ENCODE measurements around the gene CALR. TPM values are rescaled to one million over a fixed set of nuclear protein-coding genes. Genes with fewer than 3 reads are reported as not detected.
"Not testable (repeated sequence)": the region's sequence is repeated elsewhere in the genome, so short reads cannot be mapped to it uniquely, and the experiment has no call there.

Gene CALR
- polyA plus RNA-seq, 1 donor = 723 TPM

DNA sequence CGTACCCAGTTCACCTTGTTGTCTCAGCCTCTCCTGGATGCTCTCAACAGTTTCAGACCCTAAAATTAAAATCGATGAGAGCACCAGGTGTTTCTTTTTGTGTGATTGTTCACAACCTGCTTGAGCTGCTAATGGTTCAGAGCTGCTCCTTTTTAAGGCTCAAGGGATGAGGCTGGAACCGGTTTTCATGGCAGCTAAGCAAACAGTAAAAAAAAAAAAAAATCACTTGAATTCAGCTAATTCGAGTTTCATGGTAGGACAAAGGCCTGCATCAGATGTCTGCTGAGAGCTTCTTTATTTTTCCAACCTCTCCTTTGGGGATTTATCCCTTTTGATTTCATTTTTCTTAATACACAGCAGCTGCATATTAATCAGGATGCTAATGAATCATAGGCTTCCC lies 25.8 kb upstream of the CALR start:
- Histone ChIP-seq H3K27ac (ENCODE audit: low read length) (peak overlapping the region; percentile 53), H3K27me3 (ENCODE audit: control insufficient read depth, insufficient read depth, low read length) (peaks cover 6% of the 10 kb centered on the region), H3K4me1 (ENCODE audit: control insufficient read depth, insufficient read depth, low read length) (peaks cover 7% of the 10 kb centered on the region), H3K36me3 (ENCODE audit: control insufficient read depth, insufficient read depth, low read length) (no peaks in the 10 kb centered on the region), H3K9me3 (ENCODE audit: control insufficient read depth, low read depth, low read length) (no peaks in the 10 kb centered on the region), H3K4me3 (ENCODE audit: low read length) (no peak overlapping the region)
- DNase-seq = no peak
- 60% methylated on average over 1 of the region's 4 CpGs for WGBS (ENCODE audit: insufficient coverage, low lambda C conversion rate)

DNA sequence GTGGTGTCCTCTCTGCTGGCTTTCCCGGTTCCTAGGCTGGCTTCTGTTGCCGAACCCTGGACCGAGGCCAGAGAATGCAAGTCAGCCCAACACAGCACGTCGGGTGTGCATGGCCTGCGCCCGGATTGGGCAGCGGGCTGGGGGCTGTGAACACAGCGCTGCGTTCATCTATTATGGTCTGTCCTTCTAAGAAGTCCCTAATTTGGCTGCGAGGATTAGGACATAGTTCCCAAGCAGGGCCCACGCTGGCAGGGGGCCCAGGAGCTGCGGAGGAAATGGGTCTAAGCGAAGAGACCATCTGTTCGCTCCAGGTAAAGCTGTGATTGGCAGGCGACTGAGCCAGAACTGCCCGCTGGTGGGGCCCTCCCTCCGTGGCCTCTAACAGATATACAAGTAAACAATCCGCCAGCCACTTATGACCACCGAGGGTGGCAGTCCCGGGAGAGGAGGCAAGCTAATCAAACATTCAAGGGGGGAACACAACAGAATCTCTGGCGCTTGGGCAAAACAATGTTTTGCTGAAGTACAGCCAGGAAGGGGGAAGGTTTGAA lies 25.3 kb upstream of the CALR start:
- H3K27me3 ChIP-seq (ENCODE audit: control insufficient read depth, insufficient read depth, low read length) = peaks cover 6% of the 10 kb centered on the region
- H3K36me3 ChIP-seq (ENCODE audit: control insufficient read depth, insufficient read depth, low read length) = no peaks in the 10 kb centered on the region
- H3K4me3 ChIP-seq (ENCODE audit: low read length) = no peak overlapping the region
- WGBS (ENCODE audit: insufficient coverage, low lambda C conversion rate) = no CpG with 5 or more reads among the region's 22 CpGs
- peak overlapping the region; percentile 53 for H3K27ac ChIP-seq (ENCODE audit: low read length)
- H3K9me3 ChIP-seq (ENCODE audit: control insufficient read depth, low read depth, low read length) = no peaks in the 10 kb centered on the region
- peak; percentile 63 to 67 for DNase-seq
- peaks cover 7% of the 10 kb centered on the region for H3K4me1 ChIP-seq (ENCODE audit: control insufficient read depth, insufficient read depth, low read length)

DNA sequence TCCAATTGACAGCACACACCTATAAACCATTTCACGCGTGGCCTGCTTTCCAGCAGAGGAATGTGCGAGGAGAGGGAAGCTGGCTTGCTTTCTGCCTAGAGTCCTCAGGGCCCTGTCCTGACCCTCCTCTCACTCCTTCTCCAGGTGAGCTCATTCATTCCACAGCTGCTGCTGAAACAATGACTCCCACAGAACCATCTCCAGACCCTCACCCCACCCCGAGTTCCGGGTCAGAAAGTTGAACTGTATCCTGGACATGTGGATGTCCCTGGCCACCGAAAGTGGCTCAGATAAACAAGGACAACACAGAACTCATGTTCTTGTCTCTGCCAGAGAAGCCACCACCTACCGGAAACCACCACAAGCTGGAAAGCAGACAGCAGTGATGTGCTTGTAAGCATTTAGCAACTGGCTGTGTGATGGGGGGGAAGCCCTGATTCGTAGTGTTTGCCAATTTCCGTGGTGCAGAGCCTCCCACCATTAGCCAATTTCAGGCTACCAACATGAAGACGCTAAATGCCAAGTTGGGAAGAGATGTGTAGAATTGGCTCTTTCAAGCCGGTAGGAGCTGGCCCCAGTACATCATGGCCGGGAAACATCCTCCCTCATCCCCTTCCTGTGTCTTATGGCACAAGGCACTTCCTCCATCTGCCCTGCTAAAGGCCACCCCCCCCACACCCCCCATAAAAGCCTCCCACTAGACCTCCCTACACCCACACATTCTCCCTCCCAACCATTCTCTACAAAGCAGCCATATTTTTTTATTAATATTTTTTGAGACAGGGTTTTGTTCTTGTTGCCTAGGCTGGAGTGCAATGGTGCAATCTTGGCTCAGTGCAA lies 24.3 kb upstream of the CALR start:
- peak in 1 of 2 donors; percentile 37 for DNase-seq
- Histone ChIP-seq H3K9me3 (ENCODE audit: control insufficient read depth, low read depth, low read length) (no peaks in the 10 kb centered on the region), H3K4me3 (ENCODE audit: low read length) (no peak overlapping the region), H3K4me1 (ENCODE audit: control insufficient read depth, insufficient read depth, low read length) (peaks cover 10% of the 10 kb centered on the region), H3K36me3 (ENCODE audit: control insufficient read depth, insufficient read depth, low read length) (no peaks in the 10 kb centered on the region), H3K27me3 (ENCODE audit: control insufficient read depth, insufficient read depth, low read length) (peaks cover 6% of the 10 kb centered on the region), H3K27ac (ENCODE audit: low read length) (peak overlapping the region; percentile 53)
- no CpG with 5 or more reads among the region's 12 CpGs for WGBS (ENCODE audit: insufficient coverage, low lambda C conversion rate)

DNA sequence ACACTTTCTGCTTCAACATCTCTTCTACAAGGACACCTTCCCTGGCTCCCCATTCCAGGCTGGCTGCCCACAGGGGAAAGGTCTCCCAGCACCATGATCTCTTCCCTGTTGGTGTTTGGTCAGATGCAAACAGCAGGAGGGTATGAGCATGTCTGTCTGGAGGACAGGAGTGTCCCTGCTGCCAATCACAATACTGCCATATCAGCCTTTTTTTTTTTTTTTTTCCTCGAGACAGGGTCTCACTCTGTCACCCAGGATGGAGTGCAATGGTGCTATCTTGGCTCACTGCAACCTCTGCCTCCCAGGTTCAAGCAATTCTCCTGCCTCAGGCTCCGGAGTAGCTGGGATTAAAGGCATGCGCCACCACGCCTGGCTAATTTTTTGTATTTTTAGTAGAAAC lies 22.5 kb upstream of the CALR start:
- not testable (repeated sequence) for H3K4me3 ChIP-seq (ENCODE audit: low read length); H3K36me3 ChIP-seq (ENCODE audit: control insufficient read depth, insufficient read depth, low read length)

DNA sequence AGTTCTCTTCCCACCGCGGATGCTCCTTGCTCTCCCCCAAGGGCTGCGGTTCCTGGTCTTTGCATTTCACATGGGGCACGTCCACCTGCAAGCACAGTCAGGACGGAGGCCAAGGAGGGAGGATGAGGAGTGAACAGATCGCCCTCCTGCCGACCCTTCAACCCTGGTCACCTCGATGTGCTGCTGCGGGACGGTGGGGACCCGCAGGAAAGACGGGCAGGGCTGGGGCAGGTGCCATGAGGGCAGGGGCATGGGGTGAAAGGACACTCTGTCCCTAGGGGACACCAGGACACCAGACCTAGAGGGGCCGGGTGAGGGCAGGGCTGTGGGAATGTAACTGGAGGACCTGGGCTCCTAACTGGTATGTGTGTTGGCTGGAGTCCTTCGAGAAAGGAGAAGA lies 20.2 kb upstream of the CALR start:
- no CpG with 5 or more reads among the region's 14 CpGs for WGBS (ENCODE audit: insufficient coverage, low lambda C conversion rate)
- no peak for DNase-seq
- H3K4me3 ChIP-seq (ENCODE audit: low read length) = no peak overlapping the region
- peaks cover under 1% of the 10 kb centered on the region for H3K27me3 ChIP-seq (ENCODE audit: control insufficient read depth, insufficient read depth, low read length)
- H3K4me1 ChIP-seq (ENCODE audit: control insufficient read depth, insufficient read depth, low read length) = peaks cover 6% of the 10 kb centered on the region
- H3K36me3 ChIP-seq (ENCODE audit: control insufficient read depth, insufficient read depth, low read length) = peaks cover 14% of the 10 kb centered on the region
- no peaks in the 10 kb centered on the region for H3K9me3 ChIP-seq (ENCODE audit: control insufficient read depth, low read depth, low read length)
- no peak overlapping the region for H3K27ac ChIP-seq (ENCODE audit: low read length)

More for the DNA sequence above, 22.5 kb upstream of the CALR start:
- not testable (repeated sequence) for DNase-seq; H3K9me3 ChIP-seq (ENCODE audit: control insufficient read depth, low read depth, low read length); H3K4me1 ChIP-seq (ENCODE audit: control insufficient read depth, insufficient read depth, low read length); H3K27ac ChIP-seq (ENCODE audit: low read length); H3K27me3 ChIP-seq (ENCODE audit: control insufficient read depth, insufficient read depth, low read length)
- WGBS (ENCODE audit: insufficient coverage, low lambda C conversion rate) = no CpG with 5 or more reads among the region's 4 CpGs

DNA sequence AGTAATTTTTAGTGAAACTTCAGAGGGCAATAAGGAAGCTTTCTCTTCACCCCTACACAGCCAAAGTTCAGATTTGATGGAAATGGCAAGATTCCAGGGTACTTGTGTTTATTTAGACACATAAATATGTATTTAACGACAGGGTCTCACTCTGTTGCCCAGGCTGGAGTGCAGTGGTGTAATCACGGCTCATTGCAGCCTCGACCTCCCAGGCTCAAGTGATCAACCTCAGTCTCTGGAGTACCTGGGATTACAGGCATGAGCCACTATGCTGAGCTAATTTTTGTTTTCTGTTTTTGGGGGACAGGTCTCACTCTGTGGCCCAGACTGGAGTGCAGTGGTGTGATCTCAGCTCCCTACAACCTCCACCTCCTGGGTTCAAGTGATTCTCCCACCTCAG lies 17.4 kb upstream of the CALR start:
- Histone ChIP-seq H3K27me3 (ENCODE audit: control insufficient read depth, insufficient read depth, low read length) (no peaks in the 10 kb centered on the region), H3K9me3 (ENCODE audit: control insufficient read depth, low read depth, low read length) (no peaks in the 10 kb centered on the region), H3K4me3 (ENCODE audit: low read length) (no peak overlapping the region), H3K4me1 (ENCODE audit: control insufficient read depth, insufficient read depth, low read length) (peaks cover 3% of the 10 kb centered on the region), H3K27ac (ENCODE audit: low read length) (no peak overlapping the region), H3K36me3 (ENCODE audit: control insufficient read depth, insufficient read depth, low read length) (peaks cover 35% of the 10 kb centered on the region)
- DNase-seq = no peak
- WGBS (ENCODE audit: insufficient coverage, low lambda C conversion rate) = no CpG with 5 or more reads among the region's 3 CpGs

DNA sequence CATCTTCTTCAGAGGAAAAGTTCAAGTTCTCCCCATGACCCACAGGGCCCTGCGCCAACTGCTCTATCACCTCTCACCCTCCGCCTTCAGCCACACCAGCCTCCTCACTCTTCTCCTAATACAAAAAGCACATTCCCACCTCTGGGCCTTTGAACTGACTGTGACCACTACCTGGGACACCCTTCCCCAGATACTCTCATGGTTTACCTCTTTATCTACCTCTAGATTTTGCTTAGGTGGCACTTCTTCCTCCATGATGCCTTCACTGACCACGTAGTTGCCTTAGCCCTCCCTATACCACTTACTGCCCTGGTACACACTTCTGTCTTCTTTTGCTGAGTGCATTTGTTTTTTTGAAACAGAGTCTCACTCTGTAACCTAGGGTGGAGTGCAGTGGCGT lies 15.4 kb upstream of the CALR start:
- no peak for DNase-seq
- WGBS (ENCODE audit: insufficient coverage, low lambda C conversion rate) = 100% methylated on average over 1 of the region's 4 CpGs
- no peaks in the 10 kb centered on the region for H3K9me3 ChIP-seq (ENCODE audit: control insufficient read depth, low read depth, low read length)
- peaks cover 48% of the 10 kb centered on the region for H3K36me3 ChIP-seq (ENCODE audit: control insufficient read depth, insufficient read depth, low read length)
- peaks cover 3% of the 10 kb centered on the region for H3K4me1 ChIP-seq (ENCODE audit: control insufficient read depth, insufficient read depth, low read length)
- H3K27me3 ChIP-seq (ENCODE audit: control insufficient read depth, insufficient read depth, low read length) = no peaks in the 10 kb centered on the region
- H3K4me3 ChIP-seq (ENCODE audit: low read length) = no peak overlapping the region
- H3K27ac ChIP-seq (ENCODE audit: low read length) = no peak overlapping the region

DNA sequence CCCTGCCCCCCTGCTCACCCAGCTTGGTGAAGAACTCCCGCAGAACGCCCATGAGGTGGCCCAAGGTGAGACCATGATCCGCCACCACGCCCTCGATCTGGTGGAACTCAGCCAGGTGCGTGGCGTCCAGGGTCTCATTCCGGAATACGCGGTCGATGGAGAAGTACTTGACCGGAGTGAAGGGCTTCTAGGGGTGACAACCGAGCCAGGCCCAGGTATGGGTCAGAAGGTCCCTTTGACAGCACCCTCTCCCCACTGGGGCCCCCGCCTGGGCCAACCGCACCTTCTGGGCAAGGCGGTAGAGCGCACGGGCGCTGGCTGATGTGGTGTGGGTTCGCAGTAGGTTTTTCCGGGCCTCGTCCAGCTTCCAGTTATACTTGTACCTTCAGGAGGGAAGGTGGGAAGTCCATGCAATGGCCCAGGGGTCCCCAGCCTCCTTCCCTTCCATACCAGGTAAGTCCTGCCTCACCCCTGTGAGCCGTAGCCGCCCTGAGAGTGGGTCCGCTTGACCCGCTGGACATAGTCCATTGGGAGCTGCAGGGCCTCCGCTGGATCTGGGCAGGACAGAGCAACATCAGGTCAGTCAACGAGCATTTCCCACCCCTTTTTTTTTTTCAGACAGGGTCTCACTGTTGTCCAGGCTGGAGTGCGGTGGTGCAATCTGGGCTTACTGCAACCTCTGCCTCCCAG lies 13.6 kb upstream of the CALR start:
- H3K36me3 ChIP-seq (ENCODE audit: control insufficient read depth, insufficient read depth, low read length) = peaks cover 65% of the 10 kb centered on the region
- H3K9me3 ChIP-seq (ENCODE audit: control insufficient read depth, low read depth, low read length) = no peaks in the 10 kb centered on the region
- H3K27ac ChIP-seq (ENCODE audit: low read length) = no peak overlapping the region
- no peaks in the 10 kb centered on the region for H3K27me3 ChIP-seq (ENCODE audit: control insufficient read depth, insufficient read depth, low read length)
- DNase-seq = no peak
- no CpG with 5 or more reads among the region's 29 CpGs for WGBS (ENCODE audit: insufficient coverage, low lambda C conversion rate)
- H3K4me1 ChIP-seq (ENCODE audit: control insufficient read depth, insufficient read depth, low read length) = no peaks in the 10 kb centered on the region
- no peak overlapping the region for H3K4me3 ChIP-seq (ENCODE audit: low read length)

DNA sequence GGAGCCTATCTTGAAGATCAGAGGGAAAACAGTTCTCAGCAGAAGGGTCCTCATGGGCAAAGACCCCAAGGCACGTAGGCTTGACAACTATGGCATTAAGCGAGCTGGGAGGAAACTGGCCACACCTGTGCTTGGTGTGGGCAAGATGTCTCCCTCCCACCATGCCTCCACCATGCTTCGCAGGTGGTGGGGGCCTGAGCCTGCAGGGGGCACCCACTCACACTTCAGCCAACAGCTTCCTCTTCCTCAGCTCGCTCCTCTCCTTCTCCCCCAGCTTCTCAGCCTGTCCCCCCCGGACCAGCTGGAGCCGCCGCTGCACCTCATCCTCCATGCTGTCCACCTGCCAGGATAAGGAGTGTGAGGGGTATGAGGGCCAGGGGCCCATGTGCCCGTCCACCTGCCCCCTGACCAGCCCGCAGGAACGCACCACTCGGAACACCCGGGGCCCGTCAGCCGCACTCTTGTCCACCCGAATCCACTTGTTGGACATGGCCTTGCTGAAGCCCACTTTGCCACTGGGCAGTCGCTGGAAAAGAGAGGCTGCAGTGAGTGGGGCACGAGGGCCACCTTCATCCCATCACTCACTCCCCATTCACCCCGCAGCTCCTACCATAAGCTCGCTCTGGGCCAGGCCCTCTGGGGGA lies 8.3 kb upstream of the CALR start:
- no CpG with 5 or more reads among the region's 19 CpGs for WGBS (ENCODE audit: insufficient coverage, low lambda C conversion rate)
- Histone ChIP-seq H3K4me1 (ENCODE audit: control insufficient read depth, insufficient read depth, low read length) (peaks cover 7% of the 10 kb centered on the region), H3K27ac (ENCODE audit: low read length) (no peak overlapping the region), H3K9me3 (ENCODE audit: control insufficient read depth, low read depth, low read length) (peaks cover 3% of the 10 kb centered on the region), H3K27me3 (ENCODE audit: control insufficient read depth, insufficient read depth, low read length) (no peaks in the 10 kb centered on the region), H3K36me3 (ENCODE audit: control insufficient read depth, insufficient read depth, low read length) (peaks cover 44% of the 10 kb centered on the region), H3K4me3 (ENCODE audit: low read length) (no peak overlapping the region)
- DNase-seq = no peak

Measured in large intestine (tissue), 3 donors.